Loucy (cell line): Measurements from ENCODE around the gene SMG7.

Source experiments
- H2AFZ ChIP-seq: fragments of 200-600 bp; sonication (generic); 2 replicates; pipeline ENCODE4 v1.6.0; 2016; ENCODE audit warnings: antibody characterized with exemption, mild to moderate bottlenecking, low read length, moderate library complexity
- H3F3A ChIP-seq: fragments of 200-600 bp; 2 replicates; pipeline ENCODE4 v1.6.0; 2016; ENCODE audit warnings: antibody characterized with exemption, low read depth, mild to moderate bottlenecking
- H3K27me3 ChIP-seq: fragments of 200-600 bp; sonication (generic); 2 replicates; pipeline ENCODE4 v1.6.1; 2014; ENCODE audit warnings: low read length, mild to moderate bottlenecking; ENCODE audit not compliant: insufficient read depth, poor library complexity, severe bottlenecking
- H3K36me3 ChIP-seq: fragments of 200-600 bp; sonication (generic); 2 replicates; pipeline ENCODE4 v1.6.1; 2016; ENCODE audit warnings: low read length; ENCODE audit not compliant: insufficient read depth
- H3K4me1 ChIP-seq: fragments of 200-600 bp; sonication (generic); 2 replicates; pipeline ENCODE4 v1.5.1; 2014; ENCODE audit warnings: low read length, mild to moderate bottlenecking; ENCODE audit not compliant: insufficient read depth, poor library complexity, severe bottlenecking
- H3K4me2 ChIP-seq: fragments of 200-600 bp; sonication (generic); 2 replicates; pipeline ENCODE4 v1.6.0; 2014; ENCODE audit warnings: antibody characterized with exemption, low read length, low read depth, mild to moderate bottlenecking; ENCODE audit not compliant: poor library complexity, severe bottlenecking
- H3K4me3 ChIP-seq: fragments of 200-600 bp; sonication (generic); 2 replicates; pipeline ENCODE4 v1.5.1; 2014; ENCODE audit warnings: low read length, mild to moderate bottlenecking, mixed read lengths; ENCODE audit not compliant: poor library complexity, severe bottlenecking
- H3K79me2 ChIP-seq: fragments of 200-600 bp; sonication (generic); 2 replicates; pipeline ENCODE4 v1.6.1; 2014; ENCODE audit warnings: low read length; ENCODE audit not compliant: insufficient read depth
- H3K9ac ChIP-seq: fragments of 200-600 bp; sonication (generic); 2 replicates; pipeline ENCODE4 v1.6.0; 2014; ENCODE audit warnings: mild to moderate bottlenecking, low read depth, low read length, moderate library complexity; ENCODE audit not compliant: poor library complexity, severe bottlenecking
- H3K9me2 ChIP-seq: fragments of 200-600 bp; sonication (generic); replicated peaks from 2 replicates; pipeline ENCODE4 v1.6.1; 2016; ENCODE audit warnings: low read depth, low read length, mixed read lengths
- H3K9me3 ChIP-seq: fragments of 200-600 bp; sonication (generic); 2 replicates; pipeline ENCODE4 v1.6.1; 2014; ENCODE audit warnings: mild to moderate bottlenecking, antibody characterized with exemption, low read length, low read depth; ENCODE audit not compliant: insufficient read depth
- H4K20me1 ChIP-seq: fragments of 200-600 bp; sonication (generic); 2 replicates; pipeline ENCODE4 v1.6.0; 2014; ENCODE audit warnings: antibody characterized with exemption, low read length, mild to moderate bottlenecking; ENCODE audit not compliant: insufficient read depth, poor library complexity, severe bottlenecking
- CTCF ChIP-seq: fragments of 200-600 bp; sonication (generic); conservative IDR thresholded peaks from 2 replicates; pipeline ENCODE4 v1.5.1; 2014; ENCODE audit warnings: mild to moderate bottlenecking, antibody characterized with exemption, low read length
- EZH2phosphoT487 ChIP-seq: fragments of 200-600 bp; IDR thresholded peaks from 2 replicates; pipeline ENCODE4 v1.6.1; 2018; ENCODE audit warnings: antibody characterized with exemption, mild to moderate bottlenecking, moderate library complexity, borderline replicate concordance

Gene SMG7

GRCh38 chr1:183450093-183450492 lies 22.2 kb upstream of the SMG7 start:
- H3K4me2 ChIP-seq, result no peak overlapping the region
- TF ChIP-seq EZH2phosphoT487, result no peak
- no peak for TF ChIP-seq CTCF
- H4K20me1 ChIP-seq, result no peaks in the 10 kb centered on the region
- H3K9me3 ChIP-seq, result no peaks in the 10 kb centered on the region
- H3K4me3 ChIP-seq, result no peak overlapping the region
- no peaks in the 10 kb centered on the region for H3K27me3 ChIP-seq
- H3K9ac ChIP-seq, result no peak overlapping the region
- H3K4me1 ChIP-seq, result no peaks in the 10 kb centered on the region
- H2AFZ ChIP-seq, result no peak overlapping the region
- no peaks in the 10 kb centered on the region for H3K79me2 ChIP-seq
- H3K36me3 ChIP-seq, result no peaks in the 10 kb centered on the region
- no peaks in the 10 kb centered on the region for H3K9me2 ChIP-seq
- H3F3A ChIP-seq, result no peaks in the 10 kb centered on the region

- no peak overlapping the region for H2AFZ ChIP-seq
- no peaks in the 10 kb centered on the region for H3K27me3 ChIP-seq
- H3K4me2 ChIP-seq, result no peak overlapping the region
- no peak overlapping the region for H3K9ac ChIP-seq
- no peaks in the 10 kb centered on the region for H4K20me1 ChIP-seq
- H3K36me3 ChIP-seq, result no peaks in the 10 kb centered on the region
- no peaks in the 10 kb centered on the region for H3K79me2 ChIP-seq
- no peaks in the 10 kb centered on the region for H3K4me1 ChIP-seq
- TF ChIP-seq CTCF (no peak), EZH2phosphoT487 (no peak)
- H3K9me3 ChIP-seq, result no peaks in the 10 kb centered on the region
- no peak overlapping the region for H3K4me3 ChIP-seq
- H3K9me2 ChIP-seq, result no peaks in the 10 kb centered on the region
- no peaks in the 10 kb centered on the region for H3F3A ChIP-seq
These were observed 17.9 kb upstream of the SMG7 start for GRCh38 chr1:183454377-183454776.

GRCh38 chr1:183456826-183457225 lies 15.5 kb upstream of the SMG7 start:
- no peaks in the 10 kb centered on the region for H3F3A ChIP-seq
- H3K79me2 ChIP-seq, result no peaks in the 10 kb centered on the region
- H3K4me3 ChIP-seq, result no peak overlapping the region
- no peaks in the 10 kb centered on the region for H3K9me3 ChIP-seq
- H2AFZ ChIP-seq, result no peak overlapping the region
- H3K4me2 ChIP-seq, result no peak overlapping the region
- H3K36me3 ChIP-seq, result no peaks in the 10 kb centered on the region
- H3K27me3 ChIP-seq, result no peaks in the 10 kb centered on the region
- H3K9me2 ChIP-seq, result no peaks in the 10 kb centered on the region
- no peaks in the 10 kb centered on the region for H3K4me1 ChIP-seq
- TF ChIP-seq EZH2phosphoT487 (no peak), CTCF (no peak)
- H4K20me1 ChIP-seq, result no peaks in the 10 kb centered on the region
- no peak overlapping the region for H3K9ac ChIP-seq
